ENCODE results near the gene PANX1.
"Not testable (repeated sequence)": the region's sequence is repeated elsewhere in the genome, so short reads cannot be mapped to it uniquely, and the experiment has no call there.

PANX1 gene

GRCh38 chr11:94128746-94129511, at the start of gene PANX1:
PANX1 (plus strand) TSS chr11:94128841; CDS start chr11:94129313, 472 bp downstream.
- peak; percentile 90 for DNase-seq

DNA sequence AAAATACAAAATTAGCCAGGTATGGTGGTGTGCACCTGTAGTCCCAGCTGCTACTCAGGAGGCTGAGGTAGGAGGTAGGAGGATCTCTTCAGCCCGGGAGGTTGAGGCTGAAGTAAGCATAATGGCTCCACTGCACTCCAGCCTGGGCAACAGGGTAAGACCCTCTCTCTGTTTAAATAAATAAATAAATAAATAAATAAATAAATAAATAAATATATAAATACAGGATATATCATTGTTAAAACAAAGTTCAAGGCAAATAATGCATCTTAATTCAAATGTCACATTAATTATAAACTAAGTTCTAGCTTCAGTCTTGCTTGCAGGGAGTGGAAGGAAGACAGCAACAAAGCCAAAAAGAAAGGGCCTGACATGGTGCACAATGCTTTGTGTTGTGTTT, 44.5 kb upstream of the PANX1 start:
- DNase-seq: no peak

- DNase-seq: no peak
These were observed 39.7 kb upstream of the PANX1 start for GRCh38 chr11:94088906-94089305.

- no peak for DNase-seq
These were observed 39.3 kb upstream of the PANX1 start for GRCh38 chr11:94089341-94089740.

GRCh38 chr11:94090401-94090800, 38.2 kb upstream of the PANX1 start:
- DNase-seq: no peak

- DNase-seq: no peak
These were observed 37.5 kb upstream of the PANX1 start for GRCh38 chr11:94091091-94091490.

GRCh38 chr11:94100253-94100652, 28.4 kb upstream of the PANX1 start:
- DNase-seq: no peak

GRCh38 chr11:94103471-94103870, 25.2 kb upstream of the PANX1 start:
- DNase-seq: no peak

- no peak for DNase-seq
These were observed 23.9 kb upstream of the PANX1 start for GRCh38 chr11:94104734-94105133.

DNA sequence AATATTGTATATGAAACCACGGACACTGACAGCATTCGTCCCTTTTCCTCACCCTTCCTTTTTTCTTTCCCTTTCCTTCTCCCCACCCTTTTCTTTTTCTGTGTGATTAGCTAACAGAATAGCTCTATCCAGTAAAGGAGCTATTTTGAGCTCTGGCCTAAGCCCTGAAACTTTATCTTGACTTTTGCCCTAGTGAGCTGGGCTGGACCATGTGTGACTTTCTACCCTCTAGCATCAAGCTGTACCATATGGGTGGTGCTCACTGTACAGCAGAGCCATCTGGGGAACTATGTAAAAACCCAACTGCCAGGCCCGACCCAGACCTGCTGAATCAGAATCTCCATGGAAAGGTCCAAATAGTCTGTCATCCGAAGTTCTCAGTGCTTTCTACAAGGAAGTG, 21.9 kb upstream of the PANX1 start:
- no peak for DNase-seq

GRCh38 chr11:94107363-94107762, 21.3 kb upstream of the PANX1 start:
- DNase-seq: no peak

DNA sequence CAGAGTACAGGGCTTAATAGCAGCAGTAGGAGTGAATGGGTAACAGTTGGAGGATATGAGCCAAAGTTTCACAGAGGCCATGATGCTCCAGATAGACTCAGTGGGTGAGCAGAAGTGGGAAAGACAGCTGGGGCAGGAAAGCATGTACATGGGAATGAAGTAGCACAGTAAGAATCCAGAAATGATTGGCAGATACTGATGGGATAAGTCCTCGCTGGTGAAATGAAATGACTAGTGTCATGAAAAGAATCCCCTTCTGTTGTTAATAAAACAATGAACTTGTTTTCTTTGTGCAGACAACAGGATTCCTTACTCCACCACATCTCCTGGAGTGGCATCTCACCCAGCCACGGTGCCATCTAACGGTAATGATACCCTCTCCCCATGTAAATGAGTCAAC, 17.4 kb upstream of the PANX1 start:
- no peak for DNase-seq

DNA sequence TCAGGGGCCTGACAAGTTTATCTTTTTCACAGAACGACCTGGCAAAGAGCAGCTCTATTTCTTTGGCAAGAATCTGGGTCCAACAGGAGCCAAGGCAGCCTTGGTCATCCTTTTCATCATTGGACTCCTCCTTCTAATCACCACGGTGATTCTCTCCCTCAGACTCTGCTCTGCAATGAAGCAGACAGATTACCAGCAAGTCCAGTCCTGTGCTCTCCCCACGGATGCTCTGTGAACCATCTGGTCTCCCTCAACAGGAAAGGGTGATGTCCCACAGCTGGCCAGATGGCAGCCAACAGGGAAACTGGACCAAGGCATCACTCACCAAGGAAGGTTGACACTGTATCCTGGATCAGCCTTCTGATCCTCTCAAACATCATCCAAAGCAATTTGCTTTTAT, 17.0 kb upstream of the PANX1 start:
- DNase-seq: no peak

DNA sequence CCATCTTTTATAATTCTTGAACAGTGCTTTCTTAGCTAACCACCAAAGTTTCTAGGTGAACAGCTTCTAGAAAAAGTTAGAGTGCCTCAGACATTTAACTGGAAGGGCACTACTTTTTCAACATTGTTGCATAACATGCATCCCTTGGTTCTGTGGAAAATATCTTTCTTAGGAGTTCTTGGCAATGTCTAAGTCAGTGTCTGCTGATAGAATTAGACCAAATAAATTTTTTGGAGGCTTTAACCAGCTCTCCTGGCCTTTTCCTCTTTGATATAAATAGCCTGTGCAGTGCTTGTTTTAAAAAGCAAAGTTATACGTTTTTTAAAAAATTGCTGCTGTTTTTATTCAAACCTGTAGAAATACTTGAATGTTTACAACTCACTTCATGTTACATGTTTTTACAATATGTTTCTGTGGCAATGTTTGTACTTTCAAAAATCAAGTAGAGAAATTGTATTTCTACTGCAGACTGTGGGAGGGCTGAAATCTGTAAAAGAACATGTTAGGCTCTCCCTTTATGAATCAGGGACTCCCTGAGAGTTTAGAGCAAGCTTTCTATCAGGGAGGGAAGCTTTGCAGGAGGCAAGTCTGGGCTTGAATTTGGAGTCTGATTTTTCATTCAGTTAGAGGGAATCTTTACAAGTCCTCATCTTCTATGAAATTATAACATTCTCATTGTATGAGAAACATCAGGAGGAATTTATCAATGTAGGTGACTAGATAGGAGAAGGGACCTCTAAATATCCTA, 16.3 kb upstream of the PANX1 start:
- no peak for DNase-seq

DNA sequence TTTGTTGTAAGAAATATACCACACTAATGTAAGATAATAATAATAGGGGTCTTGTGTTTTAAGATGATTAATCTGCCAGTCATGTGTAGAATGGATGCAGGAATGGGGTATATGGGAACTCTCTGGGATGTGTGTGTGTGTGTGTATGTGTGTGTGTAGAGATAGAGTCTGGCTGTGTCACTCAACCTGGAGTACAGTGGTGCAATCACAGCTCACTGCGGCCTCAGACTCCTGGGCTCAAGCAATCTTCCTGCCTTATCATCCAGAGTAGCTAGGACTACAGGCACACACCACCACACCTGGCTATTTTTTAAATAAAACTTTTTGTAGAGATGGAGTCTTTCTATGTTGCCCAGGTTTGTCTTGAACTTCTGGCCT, 11.5 kb upstream of the PANX1 start:
- DNase-seq: no peak

- DNase-seq: no peak
These were observed 10.8 kb upstream of the PANX1 start for GRCh38 chr11:94117871-94118270.

DNA sequence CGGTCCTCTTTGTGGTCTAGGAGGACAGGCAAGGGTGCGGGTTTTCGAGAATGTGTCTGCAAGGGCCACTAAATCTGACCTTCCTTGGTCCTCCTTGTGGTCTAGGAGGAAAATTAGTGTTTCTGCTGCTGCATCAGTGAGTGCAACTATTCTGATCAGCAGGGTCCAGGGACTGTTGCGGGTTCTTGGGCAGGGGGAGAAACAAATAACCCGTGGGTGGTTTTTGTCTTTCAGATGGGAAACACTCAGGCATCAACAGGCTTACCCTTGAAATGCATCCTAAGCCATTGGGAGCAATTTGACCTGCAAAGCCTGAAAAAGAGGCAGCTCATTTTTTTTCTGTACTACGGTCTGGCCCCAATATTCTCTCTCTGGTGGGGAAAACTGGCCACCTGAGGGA, 9.0 kb upstream of the PANX1 start:
- not testable (repeated sequence) for DNase-seq

DNA sequence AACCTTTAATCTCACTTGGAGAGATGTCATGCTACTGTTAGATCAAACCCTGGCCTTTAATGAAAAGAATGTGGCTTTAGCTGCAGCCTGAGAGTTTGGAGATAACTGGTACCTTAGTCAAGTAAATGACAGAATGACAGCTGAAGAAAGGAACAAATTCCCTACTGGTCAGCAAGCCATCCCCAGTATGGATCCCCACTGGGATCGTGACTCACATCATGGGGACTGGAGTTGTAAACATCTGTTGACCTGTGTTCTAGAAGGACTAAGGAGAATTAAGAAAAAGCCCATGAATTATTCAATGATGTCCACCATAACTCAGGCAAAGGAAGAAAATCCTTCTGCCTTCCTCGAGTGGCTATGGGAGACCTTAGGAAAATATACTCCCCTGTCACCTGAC, 8.1 kb upstream of the PANX1 start:
- not testable (repeated sequence) for DNase-seq

DNA sequence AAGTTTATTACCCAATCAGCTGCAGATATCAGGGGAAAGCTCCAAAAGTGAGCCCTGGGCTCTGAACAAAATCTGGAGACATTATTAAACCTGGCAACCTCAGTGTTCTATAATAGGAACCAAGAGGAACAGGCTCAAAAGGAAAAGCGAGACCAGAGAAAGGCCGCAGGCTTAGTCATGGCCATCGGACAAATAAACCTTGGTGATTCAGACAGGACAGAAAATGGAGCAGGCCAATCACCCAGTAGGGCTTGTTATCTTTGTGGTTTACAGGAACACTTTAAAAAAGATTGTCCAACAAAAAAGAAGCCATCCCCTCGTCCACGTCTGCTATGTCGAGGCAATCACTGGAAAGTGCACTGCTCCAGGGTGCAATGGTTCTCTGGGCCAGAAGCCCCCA, 7.7 kb upstream of the PANX1 start:
- no peak for DNase-seq

GRCh38 chr11:94125407-94126115, 3.1 kb upstream of the PANX1 start:
- DNase-seq: no peak

- no peak for DNase-seq
These were observed 1.0 kb upstream of the PANX1 start for GRCh38 chr11:94127638-94128037.

GRCh38 chr11:94128291-94128745, 323 bp upstream of the PANX1 start:
- DNase-seq: no peak

DNA sequence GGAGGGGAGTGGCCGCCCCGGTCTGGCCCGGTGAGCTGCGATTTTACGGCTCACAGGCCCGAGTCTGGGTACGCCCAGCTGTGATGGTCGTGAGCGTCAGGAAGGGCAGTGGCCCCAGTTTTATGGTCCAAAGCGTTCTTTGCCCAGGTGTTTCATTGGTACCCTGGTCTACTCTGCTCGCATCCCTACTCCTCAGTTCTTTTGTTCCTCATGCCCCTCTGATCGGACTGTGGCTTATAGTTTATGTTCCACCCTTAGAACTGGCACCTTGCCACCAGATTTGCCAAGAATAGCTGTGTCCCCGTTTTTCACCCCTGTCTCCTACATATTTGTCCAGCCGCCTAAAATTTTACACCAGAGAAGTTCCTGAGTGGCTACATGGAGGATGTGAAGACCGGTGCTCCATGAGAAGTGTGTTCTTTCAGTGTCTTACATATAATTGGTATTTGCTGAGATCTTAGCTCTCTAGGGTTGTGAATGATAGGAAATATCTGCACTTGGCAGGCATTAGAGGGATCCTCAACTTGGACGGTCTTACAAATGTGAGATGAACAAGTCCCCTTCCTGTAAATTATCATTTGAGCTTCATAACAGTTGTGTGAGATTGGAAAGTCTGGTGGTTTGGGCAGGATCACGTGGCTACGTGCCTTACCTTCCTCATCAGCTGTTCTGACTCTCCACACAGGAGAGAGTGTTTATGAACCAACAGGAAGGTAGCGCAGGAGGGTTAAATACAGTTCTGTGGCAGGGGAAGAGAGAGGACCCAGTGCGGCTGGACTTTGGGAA, 1.1 kb downstream of the PANX1 start:
- no peak for DNase-seq

All from activated effector memory CD4-positive, alpha-beta T cell treated with anti-CD3 and anti-CD28 coated beads, Interleukin-2, amount 50 U/mL, for 16 hours (primary cell).